HCT116 (cell line): ENCODE results near the gene SHMT1. TPM values are rescaled to one million over a fixed set of nuclear protein-coding genes. Genes with fewer than 3 reads are reported as not detected.
A peak's percentile ranks its signal among the peaks of the same experiment; 100 is the strongest.

Experiments
- ATAC-seq: fragments of 200-7000 bp; cut with Tn5 transposase; 2 replicates; pipeline ENCODE4 v1.9.1; 2020; ENCODE audit warnings: mild to moderate bottlenecking, moderate library complexity
- BruUV-seq: library from RNA; stranded (reverse); fragments of 400-500 nt; replicated peaks from 2 replicates; lab custom pipeline; 2021; lab: Mats Ljungman, UMichigan
- CTCF ChIA-PET: fragments of 300-600 bp; sonication (Branson Sonifier 250); formaldehyde crosslinking; loops from one replicate; lab custom pipeline; 2021; ENCODE audit warnings: antibody characterized with exemption; lab: Charles Lee
- POLR2A ChIA-PET: fragments of 300-600, 350-600 bp; sonication (Branson Sonifier 250); formaldehyde crosslinking; loops from one replicate; lab custom pipeline; 2021; ENCODE audit warnings: antibody characterized with exemption; lab: Charles Lee
- RAD21 ChIA-PET, 2 experiments: fragments of 300-600 bp; sonication (Branson Sonifier 250); formaldehyde crosslinking; loops; one replicate each; lab custom pipeline; 2023; ENCODE audit warnings: low total read pairs in 2 of 2; ENCODE audit not compliant: uncharacterized antibody in 2 of 2, unreplicated experiment in 2 of 2, low non-redundant PET in 1 of 2; lab: Charles Lee
- DNase-seq: peaks from one replicate; pipeline ENCODE4 v3.0.0-alpha.2; 2010; ENCODE audit warnings: low read depth, low spot score
- H2AFZ ChIP-seq: fragments of 200-600 bp; shearing (Covaris generic), sonication (generic); 2 replicates; pipeline ENCODE4 v1.6.1; 2017; ENCODE audit warnings: low read depth, mixed run types, mixed read lengths, antibody characterized with exemption, low read length; ENCODE audit not compliant: poor library complexity, severe bottlenecking
- H3K27ac ChIP-seq: 2 replicates; pipeline ENCODE4 v1.5.1; 2012; ENCODE audit warnings: low read depth, low read length
- H3K27me3 ChIP-seq: fragments of 200-600 bp; sonication (generic); 2 replicates; pipeline ENCODE4 v1.6.1; 2016; ENCODE audit warnings: mixed run types, low read length, mixed read lengths; ENCODE audit not compliant: insufficient read depth
- H3K36me3 ChIP-seq, 2 experiments: fragments of 200-500 bp in 1 of 2; fragments of 200-600 bp in 1 of 2; sonication (Bioruptor generic) in 1 of 2; sonication (generic) in 1 of 2; 2 replicates each; pipeline versions ENCODE4 v1.5.1 to v1.6.1; 2014 to 2016; ENCODE audit warnings: low read length in 2 of 2, inconsistent platforms in 1 of 2, mixed read lengths in 1 of 2, mixed run types in 1 of 2; ENCODE audit not compliant: insufficient read depth in 2 of 2, control insufficient read depth in 1 of 2
- H3K4me1 ChIP-seq, 2 experiments: fragments of 200-600 bp in 1 of 2; sonication (generic) in 1 of 2; 2 replicates each; pipeline versions ENCODE4 v1.5.1 to v1.6.1; 2012 to 2017; ENCODE audit warnings: low read length in 2 of 2, inconsistent platforms in 1 of 2, mild to moderate bottlenecking in 1 of 2, mixed read lengths in 1 of 2, mixed run types in 1 of 2, moderate library complexity in 1 of 2; ENCODE audit not compliant: insufficient read depth in 2 of 2, control insufficient read depth in 1 of 2
- H3K4me2 ChIP-seq: fragments of 200-600 bp; sonication (generic); 2 replicates; pipeline ENCODE4 v1.6.1; 2017; ENCODE audit warnings: mixed run types, low read length, mixed read lengths
- H3K4me3 ChIP-seq, 2 experiments: fragments of 200-600 bp in 1 of 2; sonication (generic) in 1 of 2; replicated peaks in 1 of 2; 2 replicates each; pipeline ENCODE4 v1.5.1; 2011 to 2016; ENCODE audit warnings: low read length in 2 of 2, control low read depth in 1 of 2, low read depth in 1 of 2, mild to moderate bottlenecking in 1 of 2, mixed read lengths in 1 of 2, mixed run types in 1 of 2
- H3K79me2 ChIP-seq: fragments of 200-600 bp; sonication (generic); 2 replicates; pipeline ENCODE4 v1.6.1; 2017; ENCODE audit warnings: mild to moderate bottlenecking, mixed run types, low read length, moderate library complexity, mixed read lengths; ENCODE audit not compliant: insufficient read depth
- H3K9ac ChIP-seq: fragments of 200-600 bp; sonication (generic); 2 replicates; pipeline ENCODE4 v1.6.1; 2016; ENCODE audit warnings: low read length, mixed read lengths
- H3K9me2 ChIP-seq: fragments of 200-600 bp; sonication (generic), shearing (Covaris generic); 2 replicates; pipeline ENCODE4 v1.6.1; 2017; ENCODE audit warnings: mixed run types, mild to moderate bottlenecking, moderate library complexity; ENCODE audit not compliant: insufficient read depth
- H3K9me3 ChIP-seq, 2 experiments: fragments of 200-500 bp in 1 of 2; fragments of 200-600 bp in 1 of 2; sonication (Bioruptor generic) in 1 of 2; sonication (generic) in 1 of 2; 2 replicates each; pipeline ENCODE4 v1.6.1; 2014 to 2017; ENCODE audit warnings: low read length in 2 of 2, mixed read lengths in 2 of 2, inconsistent platforms in 1 of 2, low read depth in 1 of 2, mild to moderate bottlenecking in 1 of 2, mixed run types in 1 of 2, moderate library complexity in 1 of 2; ENCODE audit not compliant: control insufficient read depth in 1 of 2, insufficient read depth in 1 of 2
- H4K20me1 ChIP-seq: fragments of 200-600 bp; sonication (generic), shearing (Covaris generic); 2 replicates; pipeline ENCODE4 v1.6.1; 2017; ENCODE audit warnings: mixed run types, mild to moderate bottlenecking, moderate library complexity; ENCODE audit not compliant: insufficient read depth
- ATF3 ChIP-seq: IDR thresholded peaks from 2 replicates; pipeline ENCODE4 v1.6.1; 2012
- CEBPB ChIP-seq: IDR thresholded peaks from 2 replicates; pipeline ENCODE4 v1.6.1; 2012; ENCODE audit warnings: low read depth
- EGR1 ChIP-seq: IDR thresholded peaks from 2 replicates; pipeline ENCODE4 v1.6.1; 2012; ENCODE audit warnings: low read depth
- ELF1 ChIP-seq: IDR thresholded peaks from 2 replicates; pipeline ENCODE4 v1.6.1; 2012; ENCODE audit warnings: low read depth, borderline replicate concordance
- EZH2 ChIP-seq: fragments of 200-600 bp; sonication (generic); IDR thresholded peaks from 2 replicates; pipeline ENCODE4 v1.6.1; 2017; ENCODE audit warnings: antibody characterized with exemption, mixed run types
- MAX ChIP-seq: IDR thresholded peaks from 2 replicates; pipeline ENCODE4 v1.6.1; 2012
- POLR2A ChIP-seq: IDR thresholded peaks from 2 replicates; pipeline ENCODE4 v1.7.0; 2011; ENCODE audit warnings: borderline replicate concordance; ENCODE audit not compliant: insufficient read depth, insufficient read length; ENCODE audit errors: extremely low read depth
- POLR2AphosphoS5 ChIP-seq: IDR thresholded peaks from 2 replicates; pipeline ENCODE4 v1.6.1; 2011; ENCODE audit warnings: mild to moderate bottlenecking, low read depth, low read length, moderate library complexity
- SIN3A ChIP-seq: IDR thresholded peaks from 2 replicates; pipeline ENCODE4 v1.6.1; 2012; ENCODE audit warnings: low read depth
- SP1 ChIP-seq: IDR thresholded peaks from 2 replicates; pipeline ENCODE4 v1.6.1; 2012; ENCODE audit warnings: low read depth
- TCF7L2 ChIP-seq: IDR thresholded peaks from 2 replicates; pipeline ENCODE4 v1.7.0; 2011; ENCODE audit warnings: borderline replicate concordance, inconsistent platforms; ENCODE audit not compliant: insufficient read depth, insufficient read length; ENCODE audit errors: extremely low read depth
- YY1 ChIP-seq: IDR thresholded peaks from 2 replicates; pipeline ENCODE4 v1.6.1; 2011; ENCODE audit warnings: low read length, low read depth, moderate library complexity, mild to moderate bottlenecking; ENCODE audit not compliant: insufficient replicate concordance; ENCODE audit errors: extremely low read depth
- ZBTB33 ChIP-seq: IDR thresholded peaks from 2 replicates; pipeline ENCODE4 v1.6.1; 2011; ENCODE audit warnings: mild to moderate bottlenecking, low read length, moderate library complexity; ENCODE audit not compliant: insufficient replicate concordance; ENCODE audit errors: extremely low read depth
- ZFX ChIP-seq: fragments of 450-650 bp; IDR thresholded peaks from 2 replicates; pipeline ENCODE4 v1.6.1; 2017
- ZNF274 ChIP-seq: fragments of 200-500 bp; sonication (Bioruptor generic); IDR thresholded peaks from 2 replicates; pipeline ENCODE4 v1.6.1; 2014; ENCODE audit warnings: mild to moderate bottlenecking, low read depth, low read length, inconsistent platforms
- intact Hi-C: fragments of 100-400 bp; cut with micrococcal nuclease; formaldehyde crosslinking; loops from 2 replicates; pipeline ENCODE4 v1.10.0; 2022
- total RNA-seq: library from RNA; stranded (reverse); gene quantifications from one replicate; pipeline ENCODE4 v1.2.1, GENCODE V29; 2021; ENCODE audit not compliant: unreplicated experiment

SHMT1 gene
- total RNA-seq, 1 experiment from 2014 or later, result 46.5 TPM

- no peaks in the 10 kb centered on the region for H4K20me1 ChIP-seq
- POLR2A ChIA-PET, result no interaction called here
- RAD21 ChIA-PET, result no interaction called here
- DNase-seq, result no peak
- H3K4me2 ChIP-seq, result peak overlapping the region; percentile 75
- peak overlapping the region; percentile 87 for H3K9ac ChIP-seq
- H3K4me1 ChIP-seq, result peaks cover 10 to 19% of the 10 kb centered on the region in 2 experiments
- no peak for ATAC-seq
- peak overlapping the region; percentile 93 for H3K4me3 ChIP-seq
- H3K9me2 ChIP-seq, result no peaks in the 10 kb centered on the region
- no peak overlapping the region for H2AFZ ChIP-seq
- peak overlapping the region; percentile 78 for H3K27ac ChIP-seq
- peaks cover 3 to 22% of the 10 kb centered on the region in 2 experiments; a peak in 2 of 4 replicates for H3K36me3 ChIP-seq
- CTCF ChIA-PET, result no interaction called here
- peaks cover 76% of the 10 kb centered on the region for H3K79me2 ChIP-seq
- TF ChIP-seq POLR2AphosphoS5 (no peak), YY1 (no peak), ZNF274 (no peak), ATF3 (no peak), ZFX (peak; percentile 30; the same call in 1 of the 2 replicates)
- H3K9me3 ChIP-seq, result no peaks in the 10 kb centered on the region; a peak in 1 of 4 replicates
- intact Hi-C loops, result no loop called here
- H3K27me3 ChIP-seq, result no peaks in the 10 kb centered on the region
- TSS peak; percentile 66 for BruUV-seq
Observed at GRCh38 chr17:18315562-18315922, 47.8 kb downstream of the SHMT1 start.

- Histone ChIP-seq H3K4me1 (peaks cover 10 to 19% of the 10 kb centered on the region in 2 experiments), H3K4me3 (peak within 1 kb of the TSS; percentile 93), H2AFZ (peak within 1 kb of the TSS; percentile 39), H3K36me3 (peaks cover 3 to 24% of the 10 kb centered on the region in 2 experiments; a peak in 2 of 4 replicates), H4K20me1 (no peaks in the 10 kb centered on the region), H3K27me3 (no peaks in the 10 kb centered on the region), H3K4me2 (peak within 1 kb of the TSS; percentile 75), H3K9me3 (no peaks in the 10 kb centered on the region; a peak in 1 of 4 replicates), H3K9ac (peak within 1 kb of the TSS; percentile 87), H3K27ac (peak within 1 kb of the TSS; percentile 78), H3K79me2 (peaks cover 82% of the 10 kb centered on the region), H3K9me2 (no peaks in the 10 kb centered on the region)
- no TSS peak for BruUV-seq
- ATAC-seq (peak; percentile 95), DNase-seq (peak; percentile 91)
- CTCF ChIA-PET, result interaction anchor here (1.0 kb wide), 1 partner anchor 13 kb away, joined by 3 read pairs; no protein-coding TSS in a partner anchor
- intact Hi-C loops, result loop anchor here (5.0 kb wide), 1 partner anchor 53 kb away; the partner anchor contains the start of gene MIEF2
- POLR2A ChIA-PET, result no interaction called here
- TF ChIP-seq ZBTB33, result no peak
- peak; percentile 37; the same call in 1 of the 2 replicates for TF ChIP-seq SIN3A
- TF ChIP-seq EGR1, result peak; percentile 81
- peak; percentile 98 for TF ChIP-seq YY1
- peak; percentile 79 for TF ChIP-seq MAX
- peak; percentile 45 for TF ChIP-seq POLR2A
- peak; percentile 65 for TF ChIP-seq TCF7L2
- peak; percentile 52 for TF ChIP-seq SP1
- peak; percentile 56; the same call in 1 of the 2 replicates for TF ChIP-seq ZFX
- TF ChIP-seq POLR2AphosphoS5, result peak; percentile 84
- peak; percentile 88 for TF ChIP-seq ELF1
- no peak for TF ChIP-seq CEBPB
- no peak for TF ChIP-seq ZNF274
- TF ChIP-seq EZH2, result no peak
- RAD21 ChIA-PET, result no interaction called here
Observed at GRCh38 chr17:18314731-18315561, 48.4 kb downstream of the SHMT1 start, which contains the start of the genes SMCR8 and TOP3A. Gene SMCR8 (plus strand): TSS chr17:18315293. CDS start chr17:18315790, 497 bp downstream. Gene TOP3A (minus strand): TSS chr17:18314994. CDS start chr17:18314778, 216 bp downstream.
